Left forelimb (tissue), 1 donor: ENCODE data around the gene RPGRIP1L.

ENCODE experiments used
- DNase-seq: peaks from one replicate; pipeline ENCODE4 v3.0.0-alpha.2; 2018; ENCODE audit warnings: low spot score

RPGRIP1L gene

DNA sequence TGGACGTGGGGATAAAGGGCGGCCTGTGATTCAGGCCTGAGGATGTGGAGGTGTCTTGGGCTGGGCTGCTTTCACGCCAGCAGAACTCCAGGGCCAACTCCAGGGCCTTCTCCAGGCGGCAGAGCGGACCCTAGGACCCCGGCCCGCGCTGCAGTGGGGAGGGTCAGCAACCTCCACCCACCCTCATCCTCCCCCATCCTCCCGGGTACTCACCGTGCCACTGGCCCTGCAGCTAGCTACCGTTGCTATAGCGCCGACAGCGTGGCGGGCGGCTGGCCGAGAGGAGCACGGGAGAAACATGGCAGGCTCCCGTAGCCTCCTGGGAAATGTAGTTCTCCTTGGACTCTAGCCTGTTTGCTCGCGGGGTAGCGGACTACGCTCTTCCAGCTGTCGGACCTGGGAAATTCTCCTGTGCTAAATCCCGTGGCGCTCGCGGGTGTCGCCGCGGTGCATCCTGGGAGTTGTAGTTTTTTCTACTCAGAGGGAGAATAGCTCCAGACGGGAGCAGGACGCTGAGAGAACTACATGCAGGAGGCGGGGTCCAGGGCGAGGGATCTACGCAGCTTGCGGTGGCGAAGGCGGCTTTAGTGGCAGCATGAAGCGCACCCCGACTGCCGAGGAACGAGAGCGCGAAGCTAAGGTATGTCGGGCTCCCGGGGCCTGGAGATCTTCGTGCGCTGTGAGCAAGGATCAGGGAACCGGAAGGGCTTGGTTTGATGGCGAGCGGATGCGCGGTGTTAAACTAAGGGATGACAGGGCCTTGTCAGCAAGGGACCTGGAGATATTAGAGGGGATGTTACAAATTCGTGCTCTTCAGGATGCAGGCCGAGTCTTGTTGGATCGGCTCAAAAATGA, at the start of gene RPGRIP1L, which contains the start of gene FTO:
Gene RPGRIP1L (minus strand): TSS at position 270 of the 855 bp plus-strand sequence. CDS start 3,136 bp downstream, outside the sequence.
Gene FTO (plus strand): TSS at position 567 of the 855 bp plus-strand sequence.
- DNase-seq = peak; percentile 100

DNA sequence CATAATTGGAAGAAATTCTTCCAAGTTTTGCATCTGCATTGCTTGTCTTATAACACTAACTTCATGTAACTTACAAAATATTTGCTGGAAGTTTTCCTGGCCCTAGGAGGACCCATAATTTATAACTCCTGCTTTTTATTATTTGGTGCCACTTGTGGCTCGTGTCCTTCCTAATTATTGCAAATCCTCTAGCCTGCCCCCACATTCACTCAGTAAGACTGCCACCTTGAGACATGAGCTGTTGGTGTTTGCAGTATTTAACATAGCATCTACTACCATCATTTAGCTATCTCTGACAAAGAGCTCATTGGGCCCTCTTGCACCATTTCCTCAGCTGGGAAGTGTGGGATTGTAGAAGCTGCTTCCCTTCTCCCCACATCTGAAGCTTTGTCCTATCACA, 49.8 kb upstream of the RPGRIP1L start:
- no peak for DNase-seq

- no peak for DNase-seq
These were observed 48.9 kb upstream of the RPGRIP1L start for GRCh38 chr16:53752560-53752959.

DNA sequence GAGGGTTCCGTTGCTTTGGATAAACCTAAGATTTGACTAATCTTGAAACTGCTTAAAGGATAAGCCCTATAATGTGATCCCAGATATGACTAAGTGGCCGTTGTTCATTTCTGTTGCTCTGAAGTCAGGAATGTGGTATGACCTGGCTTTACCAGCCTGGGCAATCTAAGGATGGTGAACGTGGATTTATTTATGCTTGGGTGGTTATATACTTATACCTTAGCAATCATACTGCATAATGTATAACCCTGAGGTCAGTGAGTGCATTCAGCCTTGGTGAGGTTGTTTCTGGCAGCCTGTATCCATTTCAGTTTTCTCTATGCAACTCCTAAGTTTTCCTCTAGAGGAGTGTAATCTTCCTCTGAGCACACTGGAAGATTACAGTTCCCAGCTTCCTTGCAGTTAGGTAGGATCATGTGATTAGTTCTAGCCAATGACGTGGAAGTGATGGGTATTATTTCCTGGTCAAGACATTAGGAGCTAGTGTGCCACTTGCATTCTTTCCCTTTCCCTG, 42.2 kb upstream of the RPGRIP1L start:
- no peak for DNase-seq

- no peak for DNase-seq
These were observed 41.4 kb upstream of the RPGRIP1L start for GRCh38 chr16:53745086-53745485.

DNA sequence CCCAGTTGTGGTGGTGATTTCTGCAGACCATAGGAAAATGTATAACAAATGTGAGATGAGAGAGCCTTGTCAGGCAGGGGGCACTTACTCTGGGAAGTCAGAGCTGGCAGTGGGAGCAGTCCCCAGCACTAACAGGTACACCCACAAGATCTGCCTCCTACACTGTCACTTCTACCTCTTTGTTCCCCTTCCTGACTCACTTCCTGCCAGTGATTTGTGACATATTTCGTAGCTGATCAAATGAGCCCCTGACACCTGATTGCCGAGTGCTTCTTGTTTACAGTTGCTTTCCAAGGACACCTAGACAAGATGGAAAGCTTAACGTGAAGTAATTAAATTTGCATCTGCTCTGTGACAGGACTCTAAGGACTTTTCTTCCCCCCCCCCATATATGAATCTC, 40.8 kb upstream of the RPGRIP1L start:
- DNase-seq = no peak

- no peak for DNase-seq
These were observed 39.5 kb upstream of the RPGRIP1L start for GRCh38 chr16:53743149-53743566.

DNA sequence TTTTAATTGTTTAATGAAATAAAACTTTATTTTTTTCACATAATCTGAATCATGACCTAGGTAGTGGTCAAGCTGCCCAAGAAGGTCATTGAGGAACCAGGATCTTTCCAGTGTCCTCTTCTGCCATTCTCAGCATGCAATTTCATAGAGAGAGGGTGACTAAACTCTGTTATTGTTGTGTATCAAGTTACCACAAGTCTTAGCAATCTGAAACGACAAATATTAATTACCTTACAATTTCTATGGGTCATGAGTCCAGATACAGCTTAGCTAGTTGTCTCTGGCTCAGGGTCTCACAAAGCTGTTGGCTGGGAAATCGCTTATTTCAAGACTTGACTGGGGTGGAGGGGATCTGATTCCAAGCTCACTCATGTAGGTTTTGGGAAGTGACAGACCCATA, 37.9 kb upstream of the RPGRIP1L start:
- DNase-seq = no peak

DNA sequence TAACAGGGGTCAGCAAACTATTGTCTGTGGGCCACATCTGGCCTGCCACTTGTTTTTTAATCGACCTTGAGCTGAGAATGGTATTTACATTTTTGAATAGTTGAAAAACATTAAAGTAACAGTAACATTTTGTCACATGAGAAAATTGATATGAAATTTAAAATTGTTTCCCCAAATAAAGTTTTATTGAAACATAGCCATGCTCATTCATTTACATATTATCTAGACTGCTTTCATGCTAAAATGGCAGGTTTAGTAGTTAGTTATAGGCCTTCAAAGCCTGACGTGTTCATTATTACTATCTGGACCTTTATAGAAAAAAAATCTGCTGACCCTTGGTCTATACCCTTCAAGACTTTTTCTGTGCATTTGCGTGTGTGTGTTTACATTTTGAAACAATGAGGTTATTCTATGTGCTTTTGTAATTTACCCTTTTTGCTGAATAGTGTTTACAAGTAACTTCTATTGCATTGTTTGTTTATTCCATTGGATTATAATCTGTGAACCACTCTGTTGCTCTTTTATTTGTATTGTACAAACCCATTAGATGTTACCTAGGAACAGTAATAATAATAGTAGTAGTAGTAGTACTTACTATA, 37.4 kb upstream of the RPGRIP1L start:
- DNase-seq = no peak

DNA sequence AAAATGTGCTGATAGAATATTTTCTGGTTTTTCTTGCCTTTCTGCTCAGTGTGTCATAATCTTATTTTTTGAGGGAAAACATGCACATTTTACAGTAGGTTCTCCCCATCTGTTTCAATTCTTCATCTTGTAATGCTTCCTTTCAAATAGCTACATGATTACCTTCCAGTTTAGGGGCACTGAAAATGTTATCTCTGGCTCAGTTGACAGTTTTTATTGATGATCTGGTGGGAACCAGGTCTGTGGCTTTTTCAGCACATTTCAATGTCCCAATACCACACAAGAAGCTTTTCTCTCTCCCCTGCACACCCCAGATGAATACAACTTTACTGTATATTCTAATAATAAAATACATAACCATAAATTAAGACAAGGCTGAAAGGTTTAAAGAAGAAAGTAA, 36.8 kb upstream of the RPGRIP1L start:
- DNase-seq = no peak

GRCh38 chr16:53737552-53737951, 33.9 kb upstream of the RPGRIP1L start:
- no peak for DNase-seq

DNA sequence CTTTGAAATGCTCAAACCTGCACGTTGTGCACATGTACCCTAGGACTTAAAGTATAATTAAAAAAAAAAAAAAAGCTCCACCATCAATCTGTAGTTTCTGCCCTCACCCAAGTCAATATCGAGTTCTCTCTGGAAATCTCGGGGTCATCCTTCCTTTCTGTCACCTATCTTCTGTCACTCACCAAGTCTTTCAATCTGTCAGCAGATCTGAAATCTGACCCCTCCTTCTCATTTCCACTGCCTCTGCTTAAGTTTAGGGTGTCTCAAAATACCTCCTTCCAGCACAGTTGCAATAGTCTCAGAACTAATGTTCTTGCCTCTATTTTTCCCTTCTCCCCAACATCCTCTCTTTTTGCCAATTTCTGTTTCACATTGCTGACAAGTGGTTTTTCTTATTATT, 32.6 kb upstream of the RPGRIP1L start:
- DNase-seq = no peak

- no peak for DNase-seq
These were observed 31.2 kb upstream of the RPGRIP1L start for GRCh38 chr16:53734908-53735307.

DNA sequence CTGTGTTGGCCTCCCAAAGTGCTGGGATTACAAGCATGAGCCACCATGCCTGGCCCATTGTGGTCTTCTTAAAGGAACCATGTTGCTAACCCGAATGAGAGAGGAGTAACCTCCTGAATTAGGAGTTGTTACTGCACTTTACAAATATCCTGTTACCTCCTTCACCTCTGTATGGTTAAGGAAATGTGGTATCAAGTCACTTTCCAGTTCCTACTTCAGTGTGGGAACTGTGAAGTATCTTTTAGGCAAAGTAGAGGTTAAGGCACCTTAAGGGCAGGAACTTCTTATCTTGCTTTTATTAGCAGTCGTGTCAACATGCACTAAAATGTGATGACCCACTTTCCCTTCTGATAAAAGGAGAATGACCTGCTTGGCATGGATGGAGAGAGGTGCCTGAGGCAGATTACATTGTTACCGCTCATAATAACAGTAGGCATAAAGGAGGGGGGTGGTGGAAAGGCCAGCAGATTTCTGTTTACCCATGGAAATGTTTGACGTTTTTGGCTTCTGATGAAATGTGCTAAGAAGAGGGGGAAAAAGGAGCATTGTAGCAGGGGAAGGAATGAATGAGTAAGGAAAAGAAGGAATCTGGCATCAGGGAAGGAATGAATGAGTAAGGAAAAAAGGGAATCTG, 28.8 kb upstream of the RPGRIP1L start:
- no peak for DNase-seq

DNA sequence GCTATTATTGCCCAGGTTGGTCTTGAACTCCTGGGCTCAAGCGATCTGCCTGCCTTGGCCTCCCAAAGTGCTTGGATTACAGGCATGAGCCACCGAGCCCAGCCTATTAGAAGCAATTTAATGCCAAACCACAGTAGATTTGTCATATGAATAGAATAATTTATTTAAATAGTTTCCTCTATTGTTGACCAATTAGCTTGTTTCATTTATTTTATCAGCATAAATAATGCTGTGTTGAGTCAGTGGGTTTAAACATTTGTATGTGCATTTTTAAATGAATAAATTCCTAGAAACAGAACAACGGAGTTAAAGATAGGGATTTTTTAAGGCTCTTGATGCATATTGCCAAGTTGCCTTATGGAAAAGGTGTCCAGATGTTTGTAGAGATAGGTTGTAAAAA, 27.0 kb upstream of the RPGRIP1L start:
- no peak for DNase-seq

DNA sequence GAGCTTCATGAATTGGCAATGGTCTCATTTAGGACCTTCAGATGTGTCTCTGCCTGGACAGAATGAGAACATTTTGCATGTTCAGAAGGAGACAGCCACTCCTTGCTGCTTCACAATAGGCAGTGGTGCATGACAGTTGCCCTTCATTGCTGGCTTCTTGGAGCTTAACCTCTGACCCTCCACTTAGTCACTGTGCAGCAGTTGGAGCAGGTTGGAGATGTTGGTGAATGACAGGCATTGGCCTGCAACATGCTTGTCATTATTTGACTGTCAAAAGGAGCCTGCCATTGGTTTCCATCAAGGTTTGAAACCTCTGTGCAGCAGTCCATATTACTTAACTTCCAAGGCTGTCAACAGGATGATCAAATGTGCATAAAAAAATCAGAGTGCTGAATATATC, 23.0 kb upstream of the RPGRIP1L start:
- no peak for DNase-seq

GRCh38 chr16:53721017-53721416, 17.4 kb upstream of the RPGRIP1L start:
- DNase-seq = no peak

DNA sequence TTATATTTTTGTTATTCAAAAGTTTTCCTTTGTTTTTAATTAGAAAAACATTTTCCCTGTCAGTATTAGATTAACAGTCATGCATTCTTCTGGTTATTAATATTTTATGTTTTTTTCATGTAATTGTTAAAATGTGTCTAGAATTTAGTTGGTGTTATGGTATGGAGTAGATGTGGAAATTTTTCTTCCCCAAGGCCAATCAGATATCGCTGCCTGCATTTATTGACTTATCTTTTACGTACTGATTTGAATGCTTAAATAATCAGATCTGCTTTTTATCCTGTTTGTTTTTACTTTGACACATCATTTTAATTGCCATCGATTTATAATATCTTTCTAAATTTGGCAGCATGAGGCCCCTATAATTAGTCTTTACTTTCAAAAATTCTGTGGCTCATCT, 13.9 kb upstream of the RPGRIP1L start:
- DNase-seq = no peak

DNA sequence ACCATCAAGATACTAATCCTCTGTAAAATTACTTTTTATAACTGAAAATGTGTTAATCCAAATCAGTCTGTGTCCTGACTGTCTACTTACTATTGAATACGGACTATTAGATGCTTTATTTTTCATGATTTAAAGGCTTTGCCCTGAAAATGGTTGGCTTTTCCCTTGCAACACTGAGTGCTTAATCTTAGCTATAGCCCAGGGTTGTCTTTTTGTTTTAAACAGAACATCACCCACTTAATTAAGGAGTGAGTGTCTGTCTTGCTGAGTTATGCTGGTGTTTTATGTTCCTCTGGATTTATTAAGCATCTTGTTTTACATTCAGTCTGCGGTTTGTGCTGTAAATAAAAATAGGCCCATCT, 11.3 kb upstream of the RPGRIP1L start:
- DNase-seq = no peak

DNA sequence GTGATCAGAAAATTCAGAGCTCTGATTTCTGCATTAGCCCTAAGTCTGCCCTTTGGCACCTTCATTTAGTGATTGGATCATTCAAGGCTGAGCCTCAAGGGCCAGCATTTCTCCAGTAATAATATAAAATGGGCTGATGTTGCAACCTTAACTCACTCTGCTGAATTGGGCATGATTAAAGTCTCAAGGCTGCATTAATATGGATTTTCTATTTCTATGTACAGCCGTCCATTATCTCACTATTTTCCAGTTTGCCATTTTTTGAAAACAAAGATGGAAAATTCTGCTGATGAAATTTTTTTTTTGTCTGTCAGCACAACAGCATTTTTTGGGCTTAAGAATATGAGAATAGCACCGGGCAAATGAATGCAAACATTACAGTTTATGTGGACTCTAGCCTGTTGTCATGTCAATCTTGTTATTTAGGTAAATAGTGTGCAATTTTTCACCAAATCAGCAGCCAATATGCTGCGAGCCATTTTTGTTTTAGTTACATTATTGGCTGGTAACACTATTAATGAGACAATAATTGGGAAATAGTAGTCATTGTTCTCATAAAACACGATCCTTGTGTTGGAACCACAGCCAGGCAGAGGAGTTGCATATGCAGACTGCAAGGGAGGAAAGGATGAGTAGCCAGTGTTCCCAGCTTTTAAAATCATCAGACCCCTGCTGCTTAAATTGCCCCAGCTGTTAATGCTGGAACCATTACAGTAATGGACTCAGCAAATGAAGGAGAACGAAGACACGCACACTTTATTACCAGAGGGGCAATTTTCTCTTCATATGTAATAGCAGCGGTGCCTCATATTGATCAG, 10.8 kb upstream of the RPGRIP1L start:
- no peak for DNase-seq

- DNase-seq = no peak
These were observed 9.9 kb upstream of the RPGRIP1L start for GRCh38 chr16:53713403-53714204.
